ENCODE results near the gene ULK4. TPM values are rescaled to one million over a fixed set of nuclear protein-coding genes. Genes with fewer than 3 reads are reported as not detected.
A peak's percentile ranks its signal among the peaks of the same experiment; 100 is the strongest.

ULK4 gene
- total RNA-seq, 2 donors from 2014 or later = 28.7 to 38.4 TPM

DNA sequence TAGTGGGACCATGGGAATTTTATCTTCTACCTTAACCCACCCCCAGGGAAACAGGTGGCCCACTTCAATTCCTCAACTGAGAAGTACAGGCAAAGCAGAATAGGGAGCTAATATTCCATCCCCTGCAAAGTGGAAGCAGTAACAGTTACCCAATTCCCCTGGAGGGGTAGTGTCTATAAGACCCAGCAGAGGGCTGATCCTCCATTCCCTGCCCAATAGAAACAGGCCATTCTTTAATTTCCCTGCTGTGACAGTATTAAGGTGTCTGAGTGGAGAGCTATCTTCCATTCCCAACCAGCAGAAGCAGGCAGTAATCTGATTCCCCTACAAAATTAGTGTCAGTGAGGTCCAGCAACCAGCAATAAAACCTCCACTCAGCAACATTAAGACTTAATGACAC lies 219.8 kb downstream of the ULK4 start:
- ATAC-seq (ENCODE audit: insufficient number of reproducible peaks, low FRiP score, low read depth) (no peak), DNase-seq (ENCODE audit: low spot score) (no peak)
- Histone ChIP-seq H3K27ac (no peak overlapping the region), H3K27me3 (replicated peaks; ENCODE audit: insufficient read depth) (no peaks in the 10 kb centered on the region), H3K4me1 (ENCODE audit: control insufficient read depth in 1 of 2, low read depth in 2 of 2) (no peaks in the 10 kb centered on the region), H3K36me3 (no peaks in the 10 kb centered on the region), H3K9me3 (no peaks in the 10 kb centered on the region), H3K4me3 (no peak overlapping the region)
- TF ChIP-seq, protein P1, sequence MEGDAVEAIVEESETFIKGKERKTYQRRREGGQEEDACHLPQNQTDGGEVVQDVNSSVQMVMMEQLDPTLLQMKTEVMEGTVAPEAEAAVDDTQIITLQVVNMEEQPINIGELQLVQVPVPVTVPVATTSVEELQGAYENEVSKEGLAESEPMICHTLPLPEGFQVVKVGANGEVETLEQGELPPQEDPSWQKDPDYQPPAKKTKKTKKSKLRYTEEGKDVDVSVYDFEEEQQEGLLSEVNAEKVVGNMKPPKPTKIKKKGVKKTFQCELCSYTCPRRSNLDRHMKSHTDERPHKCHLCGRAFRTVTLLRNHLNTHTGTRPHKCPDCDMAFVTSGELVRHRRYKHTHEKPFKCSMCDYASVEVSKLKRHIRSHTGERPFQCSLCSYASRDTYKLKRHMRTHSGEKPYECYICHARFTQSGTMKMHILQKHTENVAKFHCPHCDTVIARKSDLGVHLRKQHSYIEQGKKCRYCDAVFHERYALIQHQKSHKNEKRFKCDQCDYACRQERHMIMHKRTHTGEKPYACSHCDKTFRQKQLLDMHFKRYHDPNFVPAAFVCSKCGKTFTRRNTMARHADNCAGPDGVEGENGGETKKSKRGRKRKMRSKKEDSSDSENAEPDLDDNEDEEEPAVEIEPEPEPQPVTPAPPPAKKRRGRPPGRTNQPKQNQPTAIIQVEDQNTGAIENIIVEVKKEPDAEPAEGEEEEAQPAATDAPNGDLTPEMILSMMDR (IDR thresholded peaks at IDR 0.05) = no peak

DNA sequence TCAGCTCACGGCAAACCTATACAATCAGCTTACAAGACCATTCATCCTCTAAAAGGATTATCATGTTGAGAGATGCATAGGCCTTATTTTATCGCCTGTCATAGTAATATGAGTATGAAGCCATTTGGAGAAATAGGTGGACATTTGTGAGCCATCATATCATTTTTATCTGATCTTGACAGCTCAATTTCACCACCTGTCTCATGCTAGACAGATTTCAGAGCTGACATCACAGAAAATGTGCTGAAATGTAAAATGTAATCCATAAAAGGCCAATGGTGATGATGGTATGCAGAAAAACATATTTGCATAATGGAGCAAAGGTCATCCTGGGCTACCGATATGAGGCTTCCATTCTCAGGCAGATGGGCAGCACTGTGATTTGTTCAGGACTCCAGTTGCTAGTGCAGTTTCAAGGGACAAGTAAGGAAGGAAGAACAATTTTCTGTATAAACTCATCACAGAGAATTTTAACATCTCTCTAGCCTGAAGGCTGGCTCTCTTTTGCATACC lies 221.5 kb downstream of the ULK4 start:
- no peak for ATAC-seq (ENCODE audit: insufficient number of reproducible peaks, low FRiP score, low read depth)
- Histone ChIP-seq H3K4me1 (ENCODE audit: control insufficient read depth in 1 of 2, low read depth in 2 of 2) (no peaks in the 10 kb centered on the region), H3K9me3 (no peaks in the 10 kb centered on the region), H3K27ac (no peak overlapping the region), H3K27me3 (replicated peaks; ENCODE audit: insufficient read depth) (no peaks in the 10 kb centered on the region), H3K36me3 (no peaks in the 10 kb centered on the region), H3K4me3 (no peak overlapping the region)
- no peak for DNase-seq (ENCODE audit: low spot score)
- TF ChIP-seq, protein P1 (IDR thresholded peaks at IDR 0.05) = no peak

DNA sequence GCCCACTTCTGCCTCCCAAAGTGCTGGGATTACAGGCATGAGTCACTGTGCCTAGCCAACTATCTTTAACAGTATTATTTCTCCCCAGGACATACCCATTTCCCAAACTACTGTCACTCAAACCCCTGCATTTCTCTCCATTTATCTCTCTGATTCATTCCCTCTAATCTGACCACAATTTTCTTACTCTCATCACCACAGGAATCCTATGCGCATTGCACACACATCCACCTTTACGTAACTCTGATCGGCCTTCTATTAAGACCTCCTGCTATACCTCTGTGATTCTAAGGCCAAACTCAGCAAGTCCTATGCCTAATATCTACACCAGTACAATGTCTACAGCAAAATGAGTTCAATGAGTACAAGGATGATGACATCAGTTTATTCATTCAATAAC lies 235.0 kb downstream of the ULK4 start:
- ATAC-seq (ENCODE audit: insufficient number of reproducible peaks, low FRiP score, low read depth) (no peak), DNase-seq (ENCODE audit: low spot score) (no peak)
- Histone ChIP-seq H3K4me3 (no peak overlapping the region), H3K27me3 (replicated peaks; ENCODE audit: insufficient read depth) (no peaks in the 10 kb centered on the region), H3K27ac (no peak overlapping the region), H3K9me3 (no peaks in the 10 kb centered on the region), H3K4me1 (ENCODE audit: control insufficient read depth in 1 of 2, low read depth in 2 of 2) (no peaks in the 10 kb centered on the region), H3K36me3 (no peaks in the 10 kb centered on the region)
- TF ChIP-seq, protein P1 (IDR thresholded peaks at IDR 0.05) = no peak

DNA sequence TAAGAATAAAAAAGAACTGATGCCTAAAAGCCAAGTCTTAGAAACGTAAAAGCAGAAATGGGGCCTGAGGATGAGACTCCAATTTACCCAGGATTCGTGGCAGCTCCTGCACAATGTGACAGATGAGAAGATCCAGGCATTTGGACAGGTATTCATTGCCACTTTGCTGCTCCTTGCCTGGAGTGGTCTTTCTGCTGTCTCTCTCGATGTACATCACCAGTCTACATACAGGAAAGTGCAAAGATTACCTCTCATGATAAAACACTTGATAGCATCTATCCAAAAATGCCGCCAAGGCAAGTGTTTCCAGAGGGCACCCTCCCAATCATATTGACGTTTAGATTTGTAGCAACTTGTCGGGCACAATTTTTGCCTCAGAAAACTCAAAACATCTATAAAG lies 244.3 kb downstream of the ULK4 start:
- TF ChIP-seq, protein P1 (IDR thresholded peaks at IDR 0.05) = no peak
- DNase-seq (ENCODE audit: low spot score) (no peak), ATAC-seq (ENCODE audit: insufficient number of reproducible peaks, low FRiP score, low read depth) (no peak)
- no peak overlapping the region for H3K27ac ChIP-seq
- no peaks in the 10 kb centered on the region for H3K27me3 ChIP-seq (replicated peaks; ENCODE audit: insufficient read depth)
- H3K9me3 ChIP-seq = no peaks in the 10 kb centered on the region
- no peaks in the 10 kb centered on the region for H3K4me1 ChIP-seq (ENCODE audit: control insufficient read depth in 1 of 2, low read depth in 2 of 2)
- H3K36me3 ChIP-seq = no peaks in the 10 kb centered on the region
- no peak overlapping the region for H3K4me3 ChIP-seq

DNA sequence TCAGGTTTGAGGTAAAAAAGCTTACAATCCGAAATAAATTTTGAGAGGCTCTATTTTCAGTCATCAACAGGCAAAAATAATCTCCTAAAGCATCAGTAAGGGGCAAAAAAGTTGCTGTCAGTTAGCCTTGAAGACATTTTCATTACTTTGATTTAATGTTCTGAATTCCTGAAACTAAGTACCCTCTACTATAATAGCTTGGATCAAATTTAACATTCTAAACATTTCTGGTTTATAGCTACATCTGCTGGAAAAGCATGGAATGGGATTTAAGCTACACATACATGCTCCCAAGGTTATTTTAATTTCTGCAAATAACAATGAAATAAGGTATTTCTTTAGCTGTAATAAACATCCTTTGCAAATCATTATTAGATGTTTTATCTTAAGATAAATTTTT lies 245.4 kb downstream of the ULK4 start:
- Histone ChIP-seq H3K4me1 (ENCODE audit: control insufficient read depth in 1 of 2, low read depth in 2 of 2) (no peaks in the 10 kb centered on the region), H3K27ac (no peak overlapping the region), H3K9me3 (no peaks in the 10 kb centered on the region), H3K36me3 (no peaks in the 10 kb centered on the region), H3K27me3 (replicated peaks; ENCODE audit: insufficient read depth) (no peaks in the 10 kb centered on the region), H3K4me3 (no peak overlapping the region)
- ATAC-seq (ENCODE audit: insufficient number of reproducible peaks, low FRiP score, low read depth) = no peak
- DNase-seq (ENCODE audit: low spot score) = no peak
- TF ChIP-seq, protein P1 (IDR thresholded peaks at IDR 0.05) = peak; percentile 13
